GM21526 (cell line): ENCODE data around the gene SHISA3.

ENCODE experiments used
- ATAC-seq: cut with Tn5 transposase; IDR thresholded peaks from one replicate; pipeline ENCODE4 v1.9.1; 2021; ENCODE audit warnings: moderate library complexity; ENCODE audit not compliant: unreplicated experiment, low FRiP score

The SHISA3 gene

DNA sequence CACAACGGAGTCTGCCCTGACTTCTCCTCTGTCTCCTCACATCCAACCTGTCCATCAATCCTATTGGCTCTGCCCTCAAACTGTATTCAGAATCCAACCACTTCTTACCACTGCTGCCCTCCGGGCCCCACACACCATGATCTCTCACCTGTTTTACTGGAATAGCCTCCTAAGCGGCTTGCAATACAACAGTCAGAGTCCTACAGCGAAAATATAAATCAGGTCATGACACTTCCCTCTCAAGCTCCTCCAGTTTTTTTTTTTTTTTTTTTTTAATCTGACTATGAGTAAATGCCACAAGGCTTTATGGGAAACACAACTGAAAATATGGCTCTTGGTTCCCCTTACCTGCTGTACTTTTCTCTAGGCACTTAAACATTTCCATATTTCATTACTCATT is 42.8 kb downstream of the SHISA3 start:
- no peak for ATAC-seq

DNA sequence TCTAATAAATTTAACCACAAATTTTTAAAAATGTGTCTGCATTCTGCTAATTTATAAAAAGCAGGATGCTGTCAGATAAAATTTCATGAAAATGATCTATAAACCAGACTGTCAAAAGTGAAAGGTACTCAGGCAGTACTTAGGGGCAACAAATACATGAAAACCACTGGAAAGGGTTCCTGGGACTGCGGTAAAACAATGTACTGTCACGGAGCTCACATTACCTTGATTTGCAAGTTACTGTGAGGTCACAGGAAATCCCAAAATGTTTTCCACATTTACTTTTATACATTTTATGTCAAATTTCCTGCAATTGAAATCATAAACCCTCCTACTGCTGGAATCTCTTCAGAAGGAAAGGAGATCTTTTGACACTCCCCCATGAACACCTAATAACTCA is 45.3 kb downstream of the SHISA3 start:
- ATAC-seq: no peak

DNA sequence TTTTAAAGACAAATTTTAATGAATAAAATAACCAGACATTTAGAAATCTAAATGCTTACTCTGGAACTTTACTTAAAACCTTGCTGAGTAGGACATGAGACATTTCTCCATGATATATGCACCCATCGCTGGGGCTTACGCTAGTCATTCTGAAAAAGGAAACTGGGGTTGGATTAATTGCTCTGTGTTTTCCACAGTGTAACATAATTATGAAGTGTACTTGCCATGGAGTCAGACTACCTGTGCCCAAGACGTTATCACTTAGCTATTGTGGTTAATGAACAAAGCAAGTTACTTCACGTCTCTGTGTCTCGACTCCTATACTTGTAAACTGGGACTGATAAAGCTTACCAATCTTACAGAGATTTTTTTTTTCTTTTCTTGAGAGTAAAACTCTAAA is 47.8 kb downstream of the SHISA3 start:
- no peak for ATAC-seq

DNA sequence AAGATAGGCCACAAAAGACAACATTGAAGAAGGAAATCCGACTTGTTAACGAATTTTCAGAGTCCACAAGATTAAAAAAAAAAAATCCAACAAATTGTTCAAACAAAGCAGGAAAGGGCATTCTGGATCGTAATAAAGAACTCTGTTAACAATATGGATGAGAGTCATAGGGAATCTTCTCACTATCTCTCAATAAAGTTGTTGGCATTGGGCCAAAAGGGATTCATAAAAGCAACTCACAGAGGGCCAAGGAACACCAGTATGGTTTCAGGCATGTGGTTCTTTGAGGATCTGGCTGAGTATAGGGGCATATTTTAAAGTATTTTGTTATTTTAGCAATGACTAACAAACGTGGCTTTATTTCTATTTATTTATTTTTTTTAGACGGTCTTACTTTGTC is 49.5 kb downstream of the SHISA3 start:
- ATAC-seq: no peak
